ENCODE measurements around the gene FOXJ3. TPM values are rescaled to one million over a fixed set of nuclear protein-coding genes. Genes with fewer than 3 reads are reported as not detected.

The FOXJ3 gene
- total RNA-seq, 1 experiment from 2014 or later = 51.1 TPM

DNA sequence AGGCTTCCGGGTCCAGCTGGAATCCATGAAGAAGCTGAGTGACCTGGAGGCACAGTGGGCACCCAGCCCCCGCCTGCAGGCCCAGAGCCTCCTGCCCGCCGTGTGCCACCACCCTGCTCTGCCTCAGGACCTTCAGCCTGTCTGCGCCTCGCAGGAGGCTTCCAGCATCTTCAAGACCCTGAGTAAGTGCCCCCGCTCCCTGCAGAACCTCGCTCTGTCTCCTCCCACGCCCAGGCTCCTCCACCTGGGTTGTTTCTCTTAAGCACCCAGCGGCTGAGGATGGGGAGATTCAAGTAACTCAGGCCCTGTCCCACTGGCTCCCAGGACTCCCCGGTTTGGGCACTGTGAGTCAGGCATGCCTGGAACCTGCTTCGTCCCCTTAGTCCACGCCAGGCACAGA lies 180.3 kb downstream of the FOXJ3 start:
- Histone ChIP-seq H3K79me2 (ENCODE audit: insufficient read depth, low read length) (no peaks in the 10 kb centered on the region), H3K4me1 (ENCODE audit: control insufficient read depth in 1 of 2, insufficient read depth in 2 of 2, low read length in 2 of 2) (no peaks in the 10 kb centered on the region), H3K4me2 (ENCODE audit: low read length) (no peak overlapping the region), H3K27ac (ENCODE audit: low read depth, low read length) (no peak overlapping the region), H2AFZ (ENCODE audit: low read depth, low read length, poor library complexity, severe bottlenecking) (no peak overlapping the region), H3K9ac (ENCODE audit: low read length) (no peak overlapping the region), H3K27me3 (ENCODE audit: insufficient read depth, low read length) (no peaks in the 10 kb centered on the region), H3K36me3 (ENCODE audit: control insufficient read depth in 1 of 2, insufficient read depth in 2 of 2, low read length in 2 of 2) (no peaks in the 10 kb centered on the region), H3K9me3 (ENCODE audit: control insufficient read depth in 1 of 2, insufficient read depth in 1 of 2, low read depth in 1 of 2, low read length in 2 of 2) (no peaks in the 10 kb centered on the region), H3K9me2 (ENCODE audit: insufficient read depth) (no peaks in the 10 kb centered on the region), H4K20me1 (ENCODE audit: insufficient read depth) (no peaks in the 10 kb centered on the region), H3K4me3 (replicated peaks in 1 of 2; ENCODE audit: low read depth in 1 of 2, low read length in 2 of 2) (no peak overlapping the region)
- ChIA-PET RAD21 (ENCODE audit: low non-redundant PET in 1 of 2, low total read pairs in 2 of 2, uncharacterized antibody in 2 of 2, unreplicated experiment in 2 of 2) (no interaction called here), CTCF (no interaction called here), POLR2A (no interaction called here)
- DNase-seq (ENCODE audit: low read depth, low spot score) (no peak), ATAC-seq (no peak)
- intact Hi-C loops (cut with micrococcal nuclease) = no loop called here
- no peak for TF ChIP-seq YY1 (IDR thresholded peaks at IDR 0.05; ENCODE audit: extremely low read depth, insufficient replicate concordance, low read depth, low read length)
- TF ChIP-seq, protein P1, sequence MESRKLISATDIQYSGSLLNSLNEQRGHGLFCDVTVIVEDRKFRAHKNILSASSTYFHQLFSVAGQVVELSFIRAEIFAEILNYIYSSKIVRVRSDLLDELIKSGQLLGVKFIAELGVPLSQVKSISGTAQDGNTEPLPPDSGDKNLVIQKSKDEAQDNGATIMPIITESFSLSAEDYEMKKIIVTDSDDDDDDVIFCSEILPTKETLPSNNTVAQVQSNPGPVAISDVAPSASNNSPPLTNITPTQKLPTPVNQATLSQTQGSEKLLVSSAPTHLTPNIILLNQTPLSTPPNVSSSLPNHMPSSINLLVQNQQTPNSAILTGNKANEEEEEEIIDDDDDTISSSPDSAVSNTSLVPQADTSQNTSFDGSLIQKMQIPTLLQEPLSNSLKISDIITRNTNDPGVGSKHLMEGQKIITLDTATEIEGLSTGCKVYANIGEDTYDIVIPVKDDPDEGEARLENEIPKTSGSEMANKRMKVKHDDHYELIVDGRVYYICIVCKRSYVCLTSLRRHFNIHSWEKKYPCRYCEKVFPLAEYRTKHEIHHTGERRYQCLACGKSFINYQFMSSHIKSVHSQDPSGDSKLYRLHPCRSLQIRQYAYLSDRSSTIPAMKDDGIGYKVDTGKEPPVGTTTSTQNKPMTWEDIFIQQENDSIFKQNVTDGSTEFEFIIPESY (IDR thresholded peaks at IDR 0.05; ENCODE audit: extremely low read depth, insufficient replicate concordance, low read length) = no peak
- TF ChIP-seq ELF1 (IDR thresholded peaks at IDR 0.05; ENCODE audit: borderline replicate concordance, low read depth) = no peak
- TF ChIP-seq SRF (IDR thresholded peaks at IDR 0.05; ENCODE audit: low read depth) = no peak
- TF ChIP-seq POLR2A (IDR thresholded peaks at IDR 0.05; ENCODE audit: borderline replicate concordance, extremely low read depth, insufficient read depth, insufficient read length) = no peak
- TF ChIP-seq SP1 (IDR thresholded peaks at IDR 0.05; ENCODE audit: low read depth) = no peak
- TF ChIP-seq ZNF274 (IDR thresholded peaks at IDR 0.05; ENCODE audit: low read depth, low read length) = no peak
- TF ChIP-seq CEBPB (IDR thresholded peaks at IDR 0.05; ENCODE audit: low read depth) = no peak
- TF ChIP-seq, protein P2, sequence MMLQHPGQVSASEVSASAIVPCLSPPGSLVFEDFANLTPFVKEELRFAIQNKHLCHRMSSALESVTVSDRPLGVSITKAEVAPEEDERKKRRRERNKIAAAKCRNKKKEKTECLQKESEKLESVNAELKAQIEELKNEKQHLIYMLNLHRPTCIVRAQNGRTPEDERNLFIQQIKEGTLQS (IDR thresholded peaks at IDR 0.05) = no peak
- no TSS peak for BruUV-seq (replicated peaks)

DNA sequence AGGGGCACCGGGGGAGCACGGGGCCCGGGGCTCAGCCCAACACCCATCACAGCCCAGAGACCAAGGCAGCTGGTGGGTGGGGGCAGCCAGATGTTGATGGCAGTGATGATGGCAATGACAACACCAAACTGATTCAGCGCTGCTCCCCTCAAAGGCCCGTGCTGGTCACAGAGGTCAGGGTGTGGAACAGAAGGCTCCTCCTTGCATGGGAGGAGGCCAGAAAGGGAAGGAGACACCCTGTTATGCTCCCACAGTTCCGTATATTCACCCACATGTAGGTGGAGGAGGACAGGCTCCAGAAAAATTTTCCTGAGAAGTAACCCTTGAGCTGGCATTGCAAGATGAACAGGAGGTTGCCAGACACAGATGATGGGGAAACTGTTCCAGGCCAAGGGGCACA lies 181.4 kb downstream of the FOXJ3 start:
- H3K36me3 ChIP-seq (ENCODE audit: control insufficient read depth in 1 of 2, insufficient read depth in 2 of 2, low read length in 2 of 2) = no peaks in the 10 kb centered on the region
- no peak overlapping the region for H3K27ac ChIP-seq (ENCODE audit: low read depth, low read length)
- H3K4me2 ChIP-seq (ENCODE audit: low read length) = no peak overlapping the region
- no TSS peak for BruUV-seq (replicated peaks)
- POLR2A ChIA-PET = no interaction called here
- H3K4me3 ChIP-seq (replicated peaks in 1 of 2; ENCODE audit: low read depth in 1 of 2, low read length in 2 of 2) = no peak overlapping the region
- H4K20me1 ChIP-seq (ENCODE audit: insufficient read depth) = no peaks in the 10 kb centered on the region
- H3K79me2 ChIP-seq (ENCODE audit: insufficient read depth, low read length) = no peaks in the 10 kb centered on the region
- TF ChIP-seq ZNF274 (IDR thresholded peaks at IDR 0.05; ENCODE audit: low read depth, low read length) (no peak), EZH2phosphoT487 (IDR thresholded peaks at IDR 0.05; ENCODE audit: borderline replicate concordance) (no peak), CBX3 (IDR thresholded peaks at IDR 0.05; ENCODE audit: low read depth) (no peak), FOSL1 (IDR thresholded peaks at IDR 0.05; ENCODE audit: low read depth) (no peak)
- TF ChIP-seq, protein P3, sequence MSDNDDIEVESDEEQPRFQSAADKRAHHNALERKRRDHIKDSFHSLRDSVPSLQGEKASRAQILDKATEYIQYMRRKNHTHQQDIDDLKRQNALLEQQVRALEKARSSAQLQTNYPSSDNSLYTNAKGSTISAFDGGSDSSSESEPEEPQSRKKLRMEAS (IDR thresholded peaks at IDR 0.05) = no peak
- TF ChIP-seq, protein P4, sequence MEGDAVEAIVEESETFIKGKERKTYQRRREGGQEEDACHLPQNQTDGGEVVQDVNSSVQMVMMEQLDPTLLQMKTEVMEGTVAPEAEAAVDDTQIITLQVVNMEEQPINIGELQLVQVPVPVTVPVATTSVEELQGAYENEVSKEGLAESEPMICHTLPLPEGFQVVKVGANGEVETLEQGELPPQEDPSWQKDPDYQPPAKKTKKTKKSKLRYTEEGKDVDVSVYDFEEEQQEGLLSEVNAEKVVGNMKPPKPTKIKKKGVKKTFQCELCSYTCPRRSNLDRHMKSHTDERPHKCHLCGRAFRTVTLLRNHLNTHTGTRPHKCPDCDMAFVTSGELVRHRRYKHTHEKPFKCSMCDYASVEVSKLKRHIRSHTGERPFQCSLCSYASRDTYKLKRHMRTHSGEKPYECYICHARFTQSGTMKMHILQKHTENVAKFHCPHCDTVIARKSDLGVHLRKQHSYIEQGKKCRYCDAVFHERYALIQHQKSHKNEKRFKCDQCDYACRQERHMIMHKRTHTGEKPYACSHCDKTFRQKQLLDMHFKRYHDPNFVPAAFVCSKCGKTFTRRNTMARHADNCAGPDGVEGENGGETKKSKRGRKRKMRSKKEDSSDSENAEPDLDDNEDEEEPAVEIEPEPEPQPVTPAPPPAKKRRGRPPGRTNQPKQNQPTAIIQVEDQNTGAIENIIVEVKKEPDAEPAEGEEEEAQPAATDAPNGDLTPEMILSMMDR (IDR thresholded peaks at IDR 0.05 in 2 of 3, conservative IDR thresholded peaks at IDR 0.05 in 1 of 3; ENCODE audit: borderline replicate concordance in 1 of 3, insufficient read depth in 1 of 3, low read depth in 2 of 3, low read length in 2 of 3) = no peak
- intact Hi-C loops (cut with micrococcal nuclease) = no loop called here
- ATAC-seq (no peak), DNase-seq (ENCODE audit: low read depth, low spot score) (no peak)
- H3K27me3 ChIP-seq (ENCODE audit: insufficient read depth, low read length) = no peaks in the 10 kb centered on the region
- H2AFZ ChIP-seq (ENCODE audit: low read depth, low read length, poor library complexity, severe bottlenecking) = no peak overlapping the region
- no peak overlapping the region for H3K9ac ChIP-seq (ENCODE audit: low read length)
- RAD21 ChIA-PET (ENCODE audit: low non-redundant PET in 1 of 2, low total read pairs in 2 of 2, uncharacterized antibody in 2 of 2, unreplicated experiment in 2 of 2) = no interaction called here
- H3K4me1 ChIP-seq (ENCODE audit: control insufficient read depth in 1 of 2, insufficient read depth in 2 of 2, low read length in 2 of 2) = no peaks in the 10 kb centered on the region
- no peaks in the 10 kb centered on the region for H3K9me3 ChIP-seq (ENCODE audit: control insufficient read depth in 1 of 2, insufficient read depth in 1 of 2, low read depth in 1 of 2, low read length in 2 of 2)
- CTCF ChIA-PET = no interaction called here
- H3K9me2 ChIP-seq (ENCODE audit: insufficient read depth) = no peaks in the 10 kb centered on the region
